Activated CD4-positive, CD25-positive, alpha-beta regulatory T cell (primary cell): ENCODE results near the gene AMMECR1L.
A peak's percentile ranks its signal among the peaks of the same experiment; 100 is the strongest.

Experiments
- DNase-seq, 4 experiments: peaks; one replicate each; lab custom pipeline; 2025; lab: John Stamatoyannopoulos, UW

Gene AMMECR1L

GRCh38 chr2:127887082-127887775, 1.5 kb upstream of the AMMECR1L start:
- no peak for DNase-seq

GRCh38 chr2:127886593-127886935, 808 bp upstream of the AMMECR1L start:
- peak in 1 of 4 experiments; percentile 33 for DNase-seq

- DNase-seq: peak in 1 of 4 experiments; percentile 7
Observed at GRCh38 chr2:127884861-127885740, 655 bp downstream of the AMMECR1L start.

GRCh38 chr2:127884436-127884835, 1.3 kb downstream of the AMMECR1L start:
- no peak for DNase-seq

GRCh38 chr2:127879899-127880298, 5.9 kb downstream of the AMMECR1L start:
- no peak for DNase-seq

- DNase-seq: no peak
Observed at GRCh38 chr2:127877626-127878025, 8.1 kb downstream of the AMMECR1L start.

- DNase-seq: no peak
Observed at GRCh38 chr2:127877136-127877535, 8.6 kb downstream of the AMMECR1L start.

- DNase-seq: no peak
Observed at GRCh38 chr2:127874378-127875269, 11.1 kb downstream of the AMMECR1L start.

- DNase-seq: no peak
Observed at GRCh38 chr2:127873707-127874303, 12.0 kb downstream of the AMMECR1L start.

- no peak for DNase-seq
Observed at GRCh38 chr2:127872354-127872753, 13.4 kb downstream of the AMMECR1L start.

- DNase-seq: no peak
Observed at GRCh38 chr2:127865926-127866325, 19.8 kb downstream of the AMMECR1L start.

GRCh38 chr2:127864877-127865276, 20.9 kb downstream of the AMMECR1L start:
- DNase-seq: no peak

- no peak for DNase-seq
Observed at GRCh38 chr2:127862228-127862627, 23.5 kb downstream of the AMMECR1L start.

- no peak for DNase-seq
Observed at GRCh38 chr2:127860130-127860529, 25.6 kb downstream of the AMMECR1L start.

- peak; percentile 9 to 59 (median 36) for DNase-seq
Observed at GRCh38 chr2:127859712-127860085, 26.1 kb downstream of the AMMECR1L start.

GRCh38 chr2:127857265-127857808, 28.4 kb downstream of the AMMECR1L start:
- DNase-seq: no peak

GRCh38 chr2:127853671-127854070, 32.1 kb downstream of the AMMECR1L start:
- no peak for DNase-seq

- no peak for DNase-seq
Observed at GRCh38 chr2:127852388-127852787, 33.4 kb downstream of the AMMECR1L start.

GRCh38 chr2:127847931-127848330, 37.8 kb downstream of the AMMECR1L start:
- no peak for DNase-seq

GRCh38 chr2:127844973-127845372, 40.8 kb downstream of the AMMECR1L start:
- no peak for DNase-seq

- no peak for DNase-seq
Observed at GRCh38 chr2:127843677-127844076, 42.1 kb downstream of the AMMECR1L start.
